HT-29 (cell line): ENCODE results near the gene KCNT2. TPM values are rescaled to one million over a fixed set of nuclear protein-coding genes. Genes with fewer than 3 reads are reported as not detected.
A peak's percentile ranks its signal among the peaks of the same experiment; 100 is the strongest.
"Not testable (repeated sequence)": the region's sequence is repeated elsewhere in the genome, so short reads cannot be mapped to it uniquely, and the experiment has no call there.

Source experiments
- DNase-seq: peaks from one replicate; pipeline ENCODE4 v3.0.0-alpha.2; 2015; ENCODE audit warnings: low spot score
- total RNA-seq: library from RNA; depleted of rRNA; stranded (reverse); fragments of >200 nt; shearing (Covaris generic); gene quantifications from 2 replicates; pipeline ENCODE4 v1.2.3, GENCODE V29; 2014; rRNA removed

Gene KCNT2
- not detected in 2 replicates for total RNA-seq

DNA sequence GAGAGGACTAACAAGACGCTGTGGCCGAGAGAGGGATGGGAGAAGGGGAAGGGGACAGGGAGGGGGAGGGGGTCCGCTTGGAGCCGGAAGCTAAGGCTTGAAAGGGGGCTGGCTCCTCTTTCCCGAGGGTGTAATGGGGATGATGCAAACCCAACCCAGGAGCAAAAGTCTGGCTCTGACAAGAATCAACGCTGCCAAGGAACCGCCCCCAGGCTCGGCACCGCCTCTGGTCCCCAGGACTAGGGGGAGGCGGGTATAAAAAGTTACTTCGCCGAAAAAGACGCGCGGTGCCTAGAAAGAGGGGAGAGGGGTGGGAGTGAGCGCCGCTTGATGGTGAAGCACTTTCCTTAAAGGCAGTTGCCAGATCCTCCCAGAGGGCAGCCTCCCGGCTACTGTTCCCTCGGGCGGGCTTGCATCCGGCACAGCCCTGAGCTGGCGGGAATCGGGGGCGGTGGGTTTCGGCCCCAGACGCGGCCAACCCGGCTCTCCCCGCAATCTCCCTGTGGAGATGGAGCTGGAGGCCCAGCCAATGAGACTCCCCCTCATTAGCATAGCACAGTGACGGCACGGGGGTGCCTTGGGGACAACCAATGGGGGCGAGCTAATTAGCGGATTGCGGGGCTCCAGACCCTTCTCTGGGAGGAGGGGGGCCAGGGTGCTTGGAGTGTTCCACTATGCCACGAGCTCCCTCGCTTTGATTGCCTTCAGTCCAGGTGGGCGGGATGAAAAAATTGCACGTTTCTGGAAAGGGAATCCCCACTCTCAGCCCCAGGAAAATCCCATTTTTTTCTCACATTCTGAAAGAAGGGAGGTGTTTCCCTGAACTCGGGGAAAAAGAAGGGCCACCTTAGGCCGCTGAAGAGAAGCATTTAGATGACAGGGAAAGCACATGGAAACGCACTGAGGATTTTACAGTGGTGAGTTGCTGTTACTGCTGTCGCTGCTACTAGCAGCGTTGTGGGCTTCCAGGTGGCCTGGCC is at the start of gene KCNT2:
TSS of gene KCNT2 (minus strand) at position 51 of the 980 bp plus-strand sequence. CDS start 131 bp downstream, outside the sequence.
- no peak for DNase-seq

DNA sequence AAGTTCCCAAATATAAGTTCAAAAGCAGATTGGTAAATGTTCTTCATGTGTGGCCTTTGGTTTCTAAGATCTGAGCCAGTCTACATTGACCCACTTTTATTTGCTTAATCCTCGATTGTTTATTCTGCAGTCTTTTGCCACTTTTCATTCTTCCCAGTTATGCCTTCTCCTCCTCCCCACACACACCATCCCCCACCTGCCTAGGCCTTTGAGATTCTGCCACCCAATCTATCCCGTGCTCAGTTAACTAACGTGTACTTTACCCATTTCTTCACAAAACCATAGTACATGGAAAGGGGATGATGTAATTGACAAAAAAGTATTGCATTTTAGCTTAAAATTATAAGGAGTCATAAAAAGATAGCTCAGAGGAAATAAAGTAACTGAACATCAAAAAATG is 47.3 kb upstream of the KCNT2 start:
- DNase-seq: no peak

DNA sequence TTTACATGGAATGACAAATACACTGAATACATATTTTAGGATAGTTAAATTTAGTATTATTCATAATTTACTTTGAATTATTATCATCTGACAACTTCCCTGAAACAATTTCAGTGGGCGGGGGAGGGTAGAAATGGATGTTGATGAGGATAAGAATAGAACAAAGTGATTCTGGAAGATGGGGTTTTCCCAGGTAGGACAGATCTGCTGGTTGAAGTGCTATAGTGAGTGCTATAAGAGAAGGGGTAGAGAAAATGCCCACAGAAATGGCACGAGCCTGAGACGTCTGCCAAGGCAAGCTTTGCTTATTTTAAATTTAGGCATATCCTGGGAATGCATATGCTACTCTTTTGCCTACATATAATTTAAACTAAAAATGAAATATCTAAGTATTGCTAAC is 46.8 kb upstream of the KCNT2 start:
- DNase-seq: no peak

DNA sequence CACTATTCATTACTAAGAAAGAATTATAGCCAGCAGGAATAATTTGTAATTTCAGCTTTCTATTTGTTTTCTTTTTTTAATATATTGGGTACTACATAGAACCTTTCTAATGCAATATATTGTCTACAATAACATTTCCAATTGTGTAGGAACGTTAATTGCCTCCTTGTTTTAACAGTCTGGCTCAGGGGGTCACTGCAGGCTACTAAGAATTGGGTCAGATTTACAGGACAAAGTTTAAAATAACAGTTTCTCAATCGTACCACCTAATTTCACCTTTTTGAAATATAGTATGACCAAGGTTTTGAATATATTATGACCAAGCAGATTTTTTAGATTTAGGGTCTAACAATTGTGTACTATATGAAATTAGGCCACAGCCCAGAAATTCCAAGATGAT is 46.0 kb upstream of the KCNT2 start:
- no peak for DNase-seq

DNA sequence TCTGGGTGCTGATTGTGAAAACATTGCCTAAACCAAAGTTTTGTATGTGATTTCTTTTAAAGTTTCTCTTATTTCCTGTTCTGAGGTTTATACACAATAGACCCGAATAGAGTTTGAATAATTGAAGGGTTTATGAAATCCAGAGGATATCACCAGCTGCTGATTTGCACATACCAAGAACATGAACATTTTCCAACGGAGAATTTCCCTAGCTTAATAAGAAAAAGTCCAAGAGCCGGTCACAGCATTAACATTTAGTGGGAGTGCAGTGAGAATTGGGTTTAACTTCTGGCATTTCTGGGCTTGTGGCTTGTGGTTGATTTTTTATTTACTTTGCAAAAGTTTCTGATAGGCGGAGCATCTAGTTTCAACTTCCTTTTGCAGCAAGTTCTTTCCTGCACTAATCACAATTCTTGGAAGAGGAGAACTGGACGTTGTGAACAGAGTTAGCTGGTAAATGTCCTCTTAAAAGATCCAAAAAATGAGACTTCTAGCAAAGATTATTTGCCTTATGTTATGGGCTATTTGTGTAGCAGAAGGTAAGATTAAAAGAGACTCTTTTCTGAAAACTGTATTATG is 43.5 kb upstream of the KCNT2 start, which contains the start of gene CFH:
TSS of gene CFH (plus strand) at position 407 of the 579 bp plus-strand sequence. CDS start at position 482, 75 bp downstream.
- DNase-seq: peak; percentile 69

DNA sequence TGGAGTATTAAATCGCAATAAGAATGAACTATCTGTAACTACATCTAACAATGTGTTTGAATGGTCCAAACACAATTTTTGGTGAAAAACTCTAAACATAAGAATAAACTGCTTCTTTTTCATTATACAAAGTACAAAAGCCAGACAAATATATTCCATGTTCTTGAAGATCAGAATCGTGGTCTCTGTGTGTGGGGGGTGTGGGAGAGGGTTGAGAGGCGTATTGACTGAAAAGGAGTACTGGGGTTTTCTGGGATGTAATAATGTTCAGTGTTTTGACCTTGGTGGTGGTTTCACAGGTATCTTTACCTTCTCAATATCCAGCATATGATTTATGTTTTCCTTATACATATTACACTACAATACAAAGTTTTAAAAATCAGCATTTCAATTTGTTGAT is 42.8 kb upstream of the KCNT2 start:
- no peak for DNase-seq

DNA sequence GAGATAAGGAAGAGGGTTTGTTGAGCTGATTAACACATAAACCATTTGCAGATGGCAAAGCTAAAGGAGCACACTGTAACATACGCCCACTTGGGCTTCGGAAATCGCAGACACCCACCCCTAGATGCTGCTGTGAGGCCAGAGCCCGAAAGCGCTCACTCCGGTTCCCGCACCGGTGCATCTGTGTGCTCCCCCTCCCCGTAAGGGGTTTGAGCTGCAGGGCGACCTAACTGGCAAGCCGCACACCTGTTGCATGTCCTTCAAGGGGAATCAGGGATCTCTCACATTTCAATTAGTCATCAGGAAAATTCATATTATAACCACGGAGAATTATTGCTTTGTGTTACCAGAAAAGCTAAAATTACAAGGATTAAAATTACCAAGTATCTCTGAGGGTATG is 42.2 kb upstream of the KCNT2 start:
- DNase-seq: no peak

DNA sequence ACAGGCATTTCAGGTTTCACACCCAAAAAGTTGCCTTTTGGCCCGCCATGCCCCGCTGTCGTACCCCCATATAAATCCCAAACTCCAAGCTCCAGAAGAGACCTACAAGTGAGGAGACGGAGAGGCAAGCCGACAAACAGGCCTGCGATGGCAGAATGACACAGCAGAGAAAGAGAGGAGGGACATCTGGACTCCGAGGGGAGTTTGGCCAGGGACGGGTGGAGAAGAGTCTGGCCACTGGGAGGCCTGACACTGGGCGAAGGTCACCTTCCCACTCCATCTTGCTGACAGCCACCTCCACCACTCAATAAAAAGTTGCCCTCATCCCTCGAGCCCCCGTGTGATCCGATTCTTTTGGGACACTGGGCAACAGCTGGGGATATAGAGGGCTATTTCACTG is 41.8 kb upstream of the KCNT2 start:
- no peak for DNase-seq

DNA sequence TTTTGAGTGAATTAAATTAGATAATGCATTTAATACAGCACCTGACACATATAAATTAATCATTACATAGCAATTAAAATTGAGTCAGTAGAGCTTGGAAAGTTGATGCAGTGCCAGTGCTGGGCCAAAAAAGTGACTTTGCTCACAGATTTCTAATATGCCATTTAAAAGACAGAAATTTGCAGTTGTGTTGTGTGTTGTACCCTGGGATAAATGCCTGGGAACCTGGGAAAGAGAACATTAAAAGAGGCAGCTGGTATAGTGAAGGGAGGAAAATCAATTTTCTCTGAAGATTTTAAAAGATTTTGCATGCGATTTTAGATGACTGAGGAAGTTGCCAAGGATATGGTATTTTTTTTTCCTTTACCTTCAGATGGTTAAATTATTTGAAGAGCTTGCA is 32.7 kb upstream of the KCNT2 start:
- DNase-seq: no peak

DNA sequence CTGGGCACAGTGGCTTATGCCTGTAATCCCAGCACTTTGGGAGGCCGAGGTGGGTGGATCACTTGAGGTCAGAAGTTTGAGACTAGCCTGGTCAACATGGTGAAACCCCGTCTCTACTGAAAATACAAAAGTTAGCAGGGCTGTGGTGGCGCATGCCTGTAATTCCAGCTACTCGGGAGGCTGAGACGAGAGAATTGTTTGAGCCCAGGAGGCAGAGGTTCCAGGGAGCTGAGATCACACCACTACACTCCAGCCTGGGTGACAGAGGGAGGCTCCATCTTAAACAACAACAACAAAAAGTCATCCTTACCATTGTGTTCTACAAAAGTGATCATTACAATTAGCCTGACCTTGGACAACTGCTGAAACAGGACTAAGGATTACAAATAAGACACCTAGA is 31.1 kb upstream of the KCNT2 start:
- not testable (repeated sequence) for DNase-seq

DNA sequence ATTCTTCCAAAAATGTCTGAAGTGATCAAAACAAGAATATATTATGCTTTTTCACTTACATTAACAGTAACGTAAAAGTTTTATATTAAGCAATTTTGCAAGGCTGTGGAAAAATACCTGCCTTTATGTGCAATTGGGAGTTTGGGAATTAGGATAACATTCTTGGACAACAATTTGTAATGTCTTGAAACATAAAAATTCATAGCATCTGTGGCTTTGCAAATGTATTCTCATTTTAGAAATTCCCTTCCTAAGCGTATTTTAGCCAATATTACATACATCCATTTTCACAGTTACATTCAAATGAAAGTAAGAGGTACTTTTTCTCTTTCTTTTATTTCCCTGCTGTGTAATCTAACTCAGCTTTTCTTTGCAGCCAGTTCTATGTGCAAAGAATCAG is 30.2 kb upstream of the KCNT2 start:
- DNase-seq: no peak

DNA sequence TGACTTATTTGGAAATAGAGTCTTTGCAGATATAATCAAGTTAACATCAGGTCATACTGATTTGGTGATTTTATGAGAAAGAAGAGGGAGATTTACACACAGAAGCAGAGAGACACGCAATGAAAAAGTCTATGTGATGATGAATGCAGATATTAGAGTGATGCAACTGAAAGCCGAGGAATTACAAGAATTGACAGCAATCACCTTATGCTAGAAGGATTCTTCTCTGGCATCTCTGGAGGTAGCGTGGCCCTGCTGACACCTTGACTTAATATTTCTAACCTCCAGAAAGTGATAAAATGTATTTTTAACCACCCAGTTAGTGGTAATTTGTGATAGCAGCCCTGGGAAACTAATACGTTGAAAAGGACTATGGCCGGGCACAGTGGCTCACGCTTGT is 29.4 kb upstream of the KCNT2 start:
- DNase-seq: no peak

DNA sequence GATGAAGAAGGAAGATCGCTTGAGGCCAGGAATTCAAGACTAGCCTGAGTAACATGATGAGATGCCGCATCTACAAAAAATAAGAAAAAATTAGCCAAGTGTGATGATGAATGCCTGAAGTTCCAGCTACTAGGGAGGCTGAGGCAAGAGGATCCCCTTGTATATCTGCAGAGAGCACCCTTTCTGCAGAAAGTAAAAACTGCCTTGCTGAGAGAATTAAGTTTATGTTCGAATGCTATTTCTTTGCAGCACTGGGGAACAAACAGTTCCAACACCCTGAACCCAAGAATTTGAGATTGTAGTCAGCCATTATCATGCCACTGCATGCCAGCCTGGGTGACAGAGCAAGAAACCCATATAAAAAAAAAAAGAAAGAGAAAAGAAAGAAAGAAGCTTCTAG is 20.6 kb upstream of the KCNT2 start:
- no peak for DNase-seq

DNA sequence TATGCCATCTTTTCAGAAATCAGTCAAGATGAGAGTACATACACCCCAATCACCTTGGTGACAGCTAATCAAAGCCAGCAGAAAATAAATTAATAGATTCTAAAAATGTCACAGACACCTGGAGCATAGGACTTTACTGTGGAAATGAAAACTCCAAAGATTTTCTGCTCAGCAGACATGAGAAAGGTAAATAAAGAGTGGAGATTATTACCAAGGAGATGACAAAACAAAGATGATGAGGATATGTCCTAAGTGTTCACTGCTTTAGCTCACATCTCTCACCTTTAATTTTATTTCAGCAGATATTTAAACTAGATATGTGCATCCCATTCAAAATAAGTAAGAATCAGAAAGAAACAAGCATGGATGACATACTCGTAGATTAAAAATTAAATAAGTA is 14.8 kb upstream of the KCNT2 start:
- peak; percentile 36 for DNase-seq

DNA sequence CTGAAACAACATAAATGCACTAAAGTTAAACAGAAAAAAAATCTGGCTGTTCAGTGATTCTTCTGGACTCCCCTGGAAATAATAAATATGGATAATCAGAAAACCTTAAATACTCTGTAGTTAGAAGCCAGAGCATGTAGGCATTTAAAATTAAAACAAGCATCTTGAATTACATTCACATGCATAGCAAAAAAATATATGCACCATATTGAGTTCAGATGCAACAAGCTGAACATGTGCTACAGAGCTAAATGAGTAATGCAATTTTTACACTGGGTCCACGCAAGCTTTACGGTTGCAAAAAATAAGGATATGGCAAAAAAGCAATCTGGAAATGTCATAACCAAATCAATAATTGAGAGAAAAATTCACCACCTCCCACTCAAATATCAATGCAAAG is 11.5 kb upstream of the KCNT2 start:
- DNase-seq: no peak

DNA sequence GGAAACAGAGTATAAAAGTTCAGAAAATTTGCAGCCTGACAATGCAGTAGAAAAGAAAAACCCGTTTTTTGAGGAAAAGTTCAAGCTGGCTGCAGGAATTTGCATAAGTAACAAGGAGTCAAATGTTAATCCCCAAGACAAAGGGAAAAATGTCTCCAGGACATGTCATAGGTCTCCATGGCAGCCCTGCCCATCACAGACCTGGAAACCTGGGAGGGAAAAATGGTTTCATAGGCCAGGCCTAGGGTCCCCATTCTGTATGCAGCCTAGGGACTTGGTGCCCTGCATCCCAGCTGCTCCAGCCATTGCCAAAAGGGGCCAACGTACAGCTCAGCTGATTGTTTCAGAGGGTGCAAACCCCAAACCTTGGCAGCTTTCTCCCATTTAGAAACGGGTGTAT is 3.6 kb upstream of the KCNT2 start:
- DNase-seq: no peak

DNA sequence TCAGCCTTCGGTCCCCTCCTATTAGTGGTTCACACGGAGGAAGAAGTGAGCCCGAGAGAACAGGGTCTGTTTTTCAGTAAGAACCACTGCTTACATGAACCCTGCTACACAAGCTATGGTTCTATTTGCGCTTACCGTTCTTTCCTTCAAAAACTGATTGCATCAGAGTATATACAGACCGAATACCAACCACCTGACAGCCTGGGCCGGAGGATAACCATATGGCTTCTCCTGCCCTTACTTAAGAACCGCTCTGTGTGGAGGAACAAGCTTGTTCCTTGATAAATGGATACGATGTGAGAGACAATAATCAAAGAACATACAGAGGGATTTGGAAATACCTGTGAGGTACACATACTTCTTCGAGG is 1.1 kb upstream of the KCNT2 start:
- DNase-seq: no peak

DNA sequence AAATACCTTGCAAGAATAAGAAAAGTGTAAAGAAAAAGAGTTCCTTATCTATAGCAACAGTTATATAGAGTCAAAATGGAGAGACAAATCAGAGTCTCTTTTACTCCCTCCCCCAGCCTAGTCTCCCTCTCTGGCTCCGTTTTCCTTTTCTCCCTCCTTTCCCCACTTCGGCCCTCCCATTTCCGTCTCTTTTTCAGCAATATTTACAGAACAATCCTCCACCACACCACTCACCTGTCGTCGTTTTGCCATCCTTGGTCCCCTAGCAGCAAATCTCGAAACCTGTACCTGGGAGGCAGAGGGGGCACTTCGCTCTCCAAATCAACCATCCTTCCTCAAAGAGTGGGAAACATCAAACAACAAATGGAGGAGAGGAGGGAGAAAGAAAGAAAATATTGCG is 259 bp downstream of the KCNT2 start:
- no peak for DNase-seq

DNA sequence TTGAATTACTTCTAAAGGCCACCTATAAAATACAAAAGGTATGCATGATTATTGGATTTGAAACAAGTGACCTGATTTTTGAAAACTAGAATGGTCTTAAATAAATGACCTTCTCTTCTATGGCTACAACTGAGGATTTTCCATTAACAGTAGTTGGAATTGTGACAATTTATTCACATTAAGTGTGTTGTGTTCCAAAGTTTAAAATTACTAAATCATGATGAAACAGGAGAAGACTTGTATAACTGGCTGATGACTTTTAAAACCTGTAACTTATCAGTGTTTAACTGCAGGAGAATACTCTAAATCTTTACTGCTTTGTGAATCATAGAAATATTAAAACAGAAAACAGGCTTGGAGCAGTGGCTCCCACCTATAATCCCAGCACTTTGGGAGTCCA is 4.6 kb downstream of the KCNT2 start:
- no peak for DNase-seq

DNA sequence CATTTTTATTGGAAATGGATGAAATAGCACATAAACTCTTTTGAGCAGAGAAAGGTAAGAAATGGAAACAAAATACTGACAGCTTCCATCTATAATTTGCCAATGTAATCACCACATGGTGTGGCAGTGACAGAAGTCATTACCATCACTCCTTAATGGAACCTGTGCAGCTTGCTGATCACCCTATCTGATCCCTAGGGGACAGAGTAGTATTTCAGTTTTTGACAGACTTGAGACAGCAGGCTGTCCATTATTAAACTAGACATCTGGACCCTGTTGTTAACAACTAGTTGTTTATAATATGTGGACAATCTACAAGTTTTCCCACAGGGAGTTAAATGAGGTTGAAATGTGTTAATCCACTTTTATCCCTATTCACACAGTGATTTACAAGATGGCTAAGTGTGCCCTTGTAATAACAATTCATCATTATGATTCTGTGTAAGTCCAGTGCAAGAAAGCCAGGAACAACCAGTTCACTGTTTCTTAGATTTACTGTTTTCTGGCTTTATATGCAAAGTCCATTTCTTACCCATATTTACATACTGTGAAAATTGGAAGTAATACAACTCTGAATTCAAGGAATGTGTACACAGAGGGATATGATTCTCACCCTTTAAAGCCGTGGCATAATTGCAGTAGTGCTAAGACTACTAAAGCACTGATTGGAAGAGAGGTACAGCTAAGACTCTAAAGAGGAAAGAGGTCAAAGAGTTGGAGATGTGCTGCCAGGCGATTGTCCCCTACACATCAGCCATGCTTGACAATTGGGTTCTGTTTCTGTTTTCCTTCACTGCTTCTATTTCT is 9.1 kb downstream of the KCNT2 start:
- no peak for DNase-seq

DNA sequence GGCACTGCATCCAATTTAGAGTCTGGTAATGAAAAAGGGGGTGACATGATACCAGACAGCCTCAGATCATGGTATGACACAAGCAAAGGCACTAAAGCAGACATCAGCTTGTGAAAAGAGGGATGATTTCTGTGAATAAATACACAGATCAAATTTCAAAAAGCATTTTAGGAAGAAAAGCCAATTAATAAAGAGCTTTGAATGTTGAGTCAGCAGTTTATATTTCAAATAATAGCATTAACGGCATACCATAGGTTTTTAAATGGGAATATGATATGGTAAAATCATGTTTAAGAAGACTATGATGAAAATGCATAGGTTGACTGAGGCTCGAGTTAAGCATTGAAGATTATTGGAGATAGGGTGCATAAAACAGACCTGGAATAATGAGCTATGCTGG is 13.5 kb downstream of the KCNT2 start:
- DNase-seq: no peak

DNA sequence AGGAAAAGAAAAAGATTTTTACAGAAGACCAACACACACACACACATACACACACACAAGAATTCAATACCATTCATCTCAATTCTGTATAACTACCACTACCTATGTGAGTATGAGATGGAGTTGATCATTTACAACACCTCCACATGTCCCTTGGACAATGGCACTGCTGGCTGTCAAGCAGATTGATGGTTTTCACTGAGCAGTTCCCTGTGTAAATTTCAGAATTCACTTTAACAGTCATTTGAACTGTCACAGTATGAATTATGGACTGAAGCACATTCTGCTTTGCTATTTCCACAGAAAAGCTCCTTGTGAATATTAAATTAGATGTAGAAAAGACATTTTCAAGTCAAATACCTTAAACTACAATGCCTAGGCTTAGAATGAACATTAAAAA is 14.3 kb downstream of the KCNT2 start:
- no peak for DNase-seq
